K562 (cell line): ENCODE measurements around the gene KCTD16. TPM values are rescaled to one million over a fixed set of nuclear protein-coding genes. Genes with fewer than 3 reads are reported as not detected.

Experiments
- ATAC-seq: fragments of 200-7000 bp; cut with Tn5 transposase; 3 replicates; pipeline ENCODE4 v1.9.1; 2020; ENCODE audit warnings: moderate library complexity
- BruUV-seq: library from RNA; stranded (reverse); fragments of 400-500 nt; replicated peaks from 2 replicates; lab custom pipeline; 2021; lab: Mats Ljungman, UMichigan
- CTCF ChIA-PET: fragments of 300-600 bp; formaldehyde crosslinking; extraction: SDS; loops from one replicate; lab custom pipeline; 2021; ENCODE audit warnings: low intra/inter-chr PET ratio; lab: Yijun Ruan, JAX
- POLR2A ChIA-PET: fragments of 300-600, 350-650 bp; sonication (Branson Sonifier 250); formaldehyde crosslinking; extraction: SDS; loops from one replicate; lab custom pipeline; 2021; ENCODE audit warnings: antibody characterized with exemption, inconsistent platforms; lab: Yijun Ruan, JAX
- DNase-seq, 4 experiments: peaks; one replicate each; pipeline versions ENCODE4 v3.0.0 to v3.0.0-alpha.2; 2011 to 2018; ENCODE audit warnings: low spot score in 3 of 4, mixed read lengths in 3 of 4; ENCODE audit errors: extremely low read depth in 1 of 4
- FAIRE-seq: peaks from 2 replicates; lab custom pipeline; 2011; peaks lifted over from hg19 to GRCh38; lab: Jason Lieb, UNC
- H2AFZ ChIP-seq: 2 replicates; pipeline ENCODE4 v1.6.0; 2011; ENCODE audit warnings: low read depth, low read length, control low read depth, inconsistent platforms
- H3K27ac ChIP-seq: fragments of 200-600 bp; 3 replicates; pipeline ENCODE4 v1.8.0; 2011; ENCODE audit warnings: low read depth, mild to moderate bottlenecking, control low read depth, inconsistent platforms, low read length, moderate library complexity, mixed read lengths; ENCODE audit errors: extremely low read depth
- H3K27me3 ChIP-seq, 2 experiments: fragments of 300-600 bp in 1 of 2; 2 replicates in 1 of 2; 3 replicates in 1 of 2; pipeline versions ENCODE4 v1.6.0 to v1.8.0; 2011; ENCODE audit warnings: inconsistent platforms in 2 of 2, low read length in 2 of 2, mild to moderate bottlenecking in 1 of 2, mixed read lengths in 1 of 2, moderate library complexity in 1 of 2; ENCODE audit not compliant: control insufficient read depth in 2 of 2, insufficient read depth in 2 of 2
- H3K36me3 ChIP-seq: fragments of 300-600 bp; 3 replicates; pipeline ENCODE4 v1.8.0; 2011; ENCODE audit warnings: mild to moderate bottlenecking, low read length, inconsistent platforms; ENCODE audit not compliant: control insufficient read depth, insufficient read depth
- H3K4me1 ChIP-seq, 2 experiments: fragments of 200-600 bp in 1 of 2; replicated peaks in 1 of 2; 2 replicates in 1 of 2; 3 replicates in 1 of 2; pipeline versions ENCODE4 v1.5.1 to v1.8.0; 2011; ENCODE audit warnings: inconsistent platforms in 2 of 2, low read length in 2 of 2, mild to moderate bottlenecking in 1 of 2, mixed read lengths in 1 of 2, moderate library complexity in 1 of 2; ENCODE audit not compliant: control insufficient read depth in 2 of 2, insufficient read depth in 2 of 2
- H3K4me2 ChIP-seq: 2 replicates; pipeline ENCODE4 v1.6.1; 2011; ENCODE audit warnings: low read length, control low read depth, inconsistent platforms, mixed read lengths; ENCODE audit not compliant: insufficient read depth
- H3K4me3 ChIP-seq: fragments of 200-600 bp; sonication (generic), shearing (Covaris generic); 2 replicates; pipeline ENCODE4 v1.5.1; 2016; ENCODE audit warnings: control low read depth, inconsistent platforms
- H3K79me2 ChIP-seq: fragments of 200-600 bp; 3 replicates; pipeline ENCODE4 v1.8.0; 2011; ENCODE audit warnings: low read length, inconsistent platforms; ENCODE audit not compliant: control insufficient read depth, insufficient read depth
- H3K9ac ChIP-seq, 2 experiments: 2 replicates each; pipeline versions ENCODE4 v1.6.0 to v1.6.1; 2011; ENCODE audit warnings: low read depth in 2 of 2, low read length in 2 of 2, control low read depth in 1 of 2, inconsistent platforms in 1 of 2, mild to moderate bottlenecking in 1 of 2, mixed read lengths in 1 of 2; ENCODE audit not compliant: insufficient read depth in 1 of 2
- H3K9me1 ChIP-seq: one replicate; pipeline ENCODE4 v1.6.0; 2011; ENCODE audit warnings: inconsistent platforms, mild to moderate bottlenecking, low read length, moderate library complexity; ENCODE audit not compliant: control insufficient read depth, insufficient read depth
- H3K9me3 ChIP-seq: replicated peaks from 2 replicates; pipeline ENCODE4 v1.5.1; 2011; ENCODE audit warnings: low read depth, low read length, inconsistent platforms; ENCODE audit not compliant: control insufficient read depth, insufficient read depth
- H4K20me1 ChIP-seq: replicated peaks from 2 replicates; pipeline ENCODE4 v1.6.1; 2011; ENCODE audit warnings: low read length, inconsistent platforms, mixed read lengths; ENCODE audit not compliant: control insufficient read depth, insufficient read depth
- ARID2 ChIP-seq: fragments of 450-650 bp; IDR thresholded peaks from 2 replicates; pipeline ENCODE4 v1.6.1; 2017; ENCODE audit warnings: antibody characterized with exemption, mild to moderate bottlenecking
- BRCA1 ChIP-seq, 2 experiments: fragments of 450-650 bp in 1 of 2; sonication (generic) in 1 of 2; formaldehyde crosslinking in 1 of 2; IDR thresholded peaks; 2 replicates each; pipeline versions ENCODE4 v1.5.0 to v1.6.1; 2017 to 2020; ENCODE audit warnings: mild to moderate bottlenecking in 1 of 2, missing genetic modification reagents in 1 of 2
- GABPB2 ChIP-seq: fragments of 250-450 bp; sonication (Bioruptor Pico); conservative IDR thresholded peaks from 2 replicates; pipeline ENCODE4 v1.5.1; 2021; ENCODE audit warnings: mild to moderate bottlenecking
- KLF1 ChIP-seq: fragments of 450-650 bp; IDR thresholded peaks from 2 replicates; pipeline ENCODE4 v1.6.1; 2016; ENCODE audit warnings: missing genetic modification characterization, missing compliant biosample characterization
- NCOR1 ChIP-seq: fragments of 450-650 bp; IDR thresholded peaks from 2 replicates; pipeline ENCODE4 v1.6.1; 2016; ENCODE audit warnings: mild to moderate bottlenecking, moderate library complexity
- NFIC ChIP-seq: fragments of 450-650 bp; IDR thresholded peaks from 2 replicates; pipeline ENCODE4 v1.6.1; 2017; ENCODE audit warnings: mild to moderate bottlenecking, inconsistent platforms
- PHF20 ChIP-seq: fragments of 450-650 bp; IDR thresholded peaks from 2 replicates; pipeline ENCODE4 v1.6.1; 2018; ENCODE audit not compliant: partially characterized antibody
- PHF8 ChIP-seq: fragments of 200-600 bp; sonication (generic); IDR thresholded peaks from 2 replicates; pipeline ENCODE4 v1.6.1; 2012; ENCODE audit warnings: mixed run types, mild to moderate bottlenecking, inconsistent platforms, low read length, moderate library complexity, borderline replicate concordance
- PREB ChIP-seq: sonication (generic); formaldehyde crosslinking; IDR thresholded peaks from 2 replicates; pipeline ENCODE4 v1.8.1; 2023; ENCODE audit warnings: mild to moderate bottlenecking, missing genetic modification reagents
- RNF2 ChIP-seq: sonication (generic); IDR thresholded peaks from 2 replicates; pipeline ENCODE4 v1.6.1; 2016
- ZBTB8A ChIP-seq: fragments of 450-650 bp; IDR thresholded peaks from 2 replicates; pipeline ENCODE4 v1.6.1; 2018; ENCODE audit warnings: mild to moderate bottlenecking, moderate library complexity; ENCODE audit not compliant: partially characterized antibody
- ZFP1 ChIP-seq: fragments of 450-650 bp; formaldehyde crosslinking; IDR thresholded peaks from 2 replicates; pipeline ENCODE4 v1.4.0; 2020; ENCODE audit warnings: mild to moderate bottlenecking, mixed read lengths
- in situ Hi-C: fragments of 300-500 bp; cut with MboI; formaldehyde crosslinking; loops from 4 replicates; pipeline ENCODE4 v1.15.0; 2018; ENCODE audit warnings: inconsistent platforms, mixed read lengths
- intact Hi-C: fragments of 100-400 bp; cut with micrococcal nuclease; formaldehyde crosslinking; loops from 2 replicates; pipeline ENCODE4 v1.14.2; 2022
- polyA plus RNA-seq, 8 experiments: library from polyadenylated mRNA; depleted of rRNA in 4 of 8; stranded (reverse) in 5 of 8; unstranded in 3 of 8; fragments of >200 nt; fragmentation: Nextera tagmentation in 2 of 8; fragmentation: Illumina TruSeq in 1 of 8; extraction: Ambion mirVana in 2 of 8; extraction: Trizol in 1 of 8; gene quantifications; 2 replicates each; pipeline versions ENCODE4 v1.2.1 to v1.2.3, GENCODE V29; 2011 to 2014; ENCODE audit warnings: inconsistent platforms in 1 of 8, missing spikeins in 1 of 8
- total RNA-seq, 7 experiments: library from RNA; depleted of rRNA in 6 of 7; stranded (reverse); fragments of >200 nt in 6 of 7; fragmentation: Illumina TruSeq in 2 of 7; extraction: Trizol in 2 of 7; gene quantifications; 2 replicates each; pipeline versions ENCODE4 v1.2.1 to v1.2.3, GENCODE V29; 2011 to 2021; ENCODE audit warnings: low replicate concordance in 1 of 7
- TF ChIP-seq, protein P1 (sequence below): sonication (generic); formaldehyde crosslinking; IDR thresholded peaks from 2 replicates; pipeline ENCODE4 v1.8.0; 2023; ENCODE audit warnings: mild to moderate bottlenecking, missing genetic modification reagents
- TF ChIP-seq, protein P2 (sequence below): fragments of 450-650 bp; formaldehyde crosslinking; IDR thresholded peaks from 2 replicates; pipeline ENCODE4 v1.4.0; 2022; ENCODE audit warnings: missing genetic modification characterization
- TF ChIP-seq, protein P3 (sequence below), 2 experiments: fragments of 450-650 bp; IDR thresholded peaks; 2 replicates each; pipeline ENCODE4 v1.6.1; 2016
- TF ChIP-seq, protein P4 (sequence below): fragments of 450-650 bp; formaldehyde crosslinking; IDR thresholded peaks from 2 replicates; pipeline ENCODE4 v1.4.0; 2022; ENCODE audit warnings: mild to moderate bottlenecking, moderate library complexity

KCTD16 gene
- total and polyA plus RNA-seq, 9 of the 15 experiments (the other 6 are each of a cell fraction or from before 2014, with no cell fraction given): 0.04 TPM; not detected in 8

DNA sequence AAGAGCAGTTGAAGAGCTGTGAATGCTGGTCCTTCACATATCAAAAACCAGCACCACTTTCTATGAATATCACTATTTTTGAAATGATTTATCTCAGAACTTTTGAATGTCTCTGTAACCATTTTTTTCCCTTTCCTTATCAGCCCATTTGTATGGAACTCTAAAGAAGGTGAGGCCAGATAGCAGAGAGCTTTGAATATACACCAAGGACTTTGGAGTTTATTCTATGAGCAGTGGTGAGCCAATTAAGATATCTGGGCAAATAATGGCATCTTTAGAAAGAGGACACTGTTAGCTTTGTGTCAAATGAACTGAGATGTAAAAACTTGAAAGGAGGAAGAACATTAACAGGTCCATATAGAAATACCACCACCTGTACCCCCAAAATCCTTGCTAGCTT lies 22.0 kb downstream of the KCTD16 start:
- no peaks in the 10 kb centered on the region for H3K9me1 ChIP-seq
- FAIRE-seq: no peak
- no peak for DNase-seq
- no peaks in the 10 kb centered on the region for H4K20me1 ChIP-seq
- H3K4me3 ChIP-seq: no peak overlapping the region
- H3K79me2 ChIP-seq: no peaks in the 10 kb centered on the region
- ChIA-PET CTCF (interaction anchor here (0.6 kb wide), 1 partner anchor 1330 kb away, joined by 4 read pairs; no protein-coding TSS in a partner anchor), POLR2A (no interaction called here)
- H3K4me1 ChIP-seq: no peaks in the 10 kb centered on the region
- in situ Hi-C loops: no loop called here
- no peak overlapping the region for H3K4me2 ChIP-seq
- 0 out of 5 replicates have a peak, but pooled peaks cover 0 to 3% of the 10 kb centered on the region in 2 experiments for H3K27me3 ChIP-seq
- no TSS peak for BruUV-seq
- H3K36me3 ChIP-seq: no peaks in the 10 kb centered on the region
- H3K27ac ChIP-seq: no peak overlapping the region
- H2AFZ ChIP-seq: no peak overlapping the region
- H3K9ac ChIP-seq: no peak overlapping the region
- no peaks in the 10 kb centered on the region for H3K9me3 ChIP-seq
- intact Hi-C loops: no loop called here
- ATAC-seq: no peak
- TF ChIP-seq, protein P1, sequence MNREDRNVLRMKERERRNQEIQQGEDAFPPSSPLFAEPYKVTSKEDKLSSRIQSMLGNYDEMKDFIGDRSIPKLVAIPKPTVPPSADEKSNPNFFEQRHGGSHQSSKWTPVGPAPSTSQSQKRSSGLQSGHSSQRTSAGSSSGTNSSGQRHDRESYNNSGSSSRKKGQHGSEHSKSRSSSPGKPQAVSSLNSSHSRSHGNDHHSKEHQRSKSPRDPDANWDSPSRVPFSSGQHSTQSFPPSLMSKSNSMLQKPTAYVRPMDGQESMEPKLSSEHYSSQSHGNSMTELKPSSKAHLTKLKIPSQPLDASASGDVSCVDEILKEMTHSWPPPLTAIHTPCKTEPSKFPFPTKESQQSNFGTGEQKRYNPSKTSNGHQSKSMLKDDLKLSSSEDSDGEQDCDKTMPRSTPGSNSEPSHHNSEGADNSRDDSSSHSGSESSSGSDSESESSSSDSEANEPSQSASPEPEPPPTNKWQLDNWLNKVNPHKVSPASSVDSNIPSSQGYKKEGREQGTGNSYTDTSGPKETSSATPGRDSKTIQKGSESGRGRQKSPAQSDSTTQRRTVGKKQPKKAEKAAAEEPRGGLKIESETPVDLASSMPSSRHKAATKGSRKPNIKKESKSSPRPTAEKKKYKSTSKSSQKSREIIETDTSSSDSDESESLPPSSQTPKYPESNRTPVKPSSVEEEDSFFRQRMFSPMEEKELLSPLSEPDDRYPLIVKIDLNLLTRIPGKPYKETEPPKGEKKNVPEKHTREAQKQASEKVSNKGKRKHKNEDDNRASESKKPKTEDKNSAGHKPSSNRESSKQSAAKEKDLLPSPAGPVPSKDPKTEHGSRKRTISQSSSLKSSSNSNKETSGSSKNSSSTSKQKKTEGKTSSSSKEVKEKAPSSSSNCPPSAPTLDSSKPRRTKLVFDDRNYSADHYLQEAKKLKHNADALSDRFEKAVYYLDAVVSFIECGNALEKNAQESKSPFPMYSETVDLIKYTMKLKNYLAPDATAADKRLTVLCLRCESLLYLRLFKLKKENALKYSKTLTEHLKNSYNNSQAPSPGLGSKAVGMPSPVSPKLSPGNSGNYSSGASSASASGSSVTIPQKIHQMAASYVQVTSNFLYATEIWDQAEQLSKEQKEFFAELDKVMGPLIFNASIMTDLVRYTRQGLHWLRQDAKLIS (CRISPR knock-in tag): no peak
- no peak for TF ChIP-seq ZFP1 (CRISPR knock-in tag)
- no peak for TF ChIP-seq PREB (CRISPR knock-in tag)
- TF ChIP-seq, protein P2, sequence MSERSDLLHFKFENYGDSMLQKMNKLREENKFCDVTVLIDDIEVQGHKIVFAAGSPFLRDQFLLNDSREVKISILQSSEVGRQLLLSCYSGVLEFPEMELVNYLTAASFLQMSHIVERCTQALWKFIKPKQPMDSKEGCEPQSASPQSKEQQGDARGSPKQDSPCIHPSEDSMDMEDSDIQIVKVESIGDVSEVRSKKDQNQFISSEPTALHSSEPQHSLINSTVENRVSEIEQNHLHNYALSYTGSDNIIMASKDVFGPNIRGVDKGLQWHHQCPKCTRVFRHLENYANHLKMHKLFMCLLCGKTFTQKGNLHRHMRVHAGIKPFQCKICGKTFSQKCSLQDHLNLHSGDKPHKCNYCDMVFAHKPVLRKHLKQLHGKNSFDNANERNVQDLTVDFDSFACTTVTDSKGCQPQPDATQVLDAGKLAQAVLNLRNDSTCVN: no peak
- no peak for TF ChIP-seq PHF8
- TF ChIP-seq NFIC: no peak
- no peak for TF ChIP-seq BRCA1 (IDR thresholded peaks at IDR 0.05)
- no peak for TF ChIP-seq BRCA1 (CRISPR knock-in tag; IDR thresholded peaks at IDR 0.05)
- TF ChIP-seq ARID2: no peak
- TF ChIP-seq KLF1: no peak
- TF ChIP-seq ZBTB8A: no peak
- no peak for TF ChIP-seq NCOR1
- TF ChIP-seq, protein P3, sequence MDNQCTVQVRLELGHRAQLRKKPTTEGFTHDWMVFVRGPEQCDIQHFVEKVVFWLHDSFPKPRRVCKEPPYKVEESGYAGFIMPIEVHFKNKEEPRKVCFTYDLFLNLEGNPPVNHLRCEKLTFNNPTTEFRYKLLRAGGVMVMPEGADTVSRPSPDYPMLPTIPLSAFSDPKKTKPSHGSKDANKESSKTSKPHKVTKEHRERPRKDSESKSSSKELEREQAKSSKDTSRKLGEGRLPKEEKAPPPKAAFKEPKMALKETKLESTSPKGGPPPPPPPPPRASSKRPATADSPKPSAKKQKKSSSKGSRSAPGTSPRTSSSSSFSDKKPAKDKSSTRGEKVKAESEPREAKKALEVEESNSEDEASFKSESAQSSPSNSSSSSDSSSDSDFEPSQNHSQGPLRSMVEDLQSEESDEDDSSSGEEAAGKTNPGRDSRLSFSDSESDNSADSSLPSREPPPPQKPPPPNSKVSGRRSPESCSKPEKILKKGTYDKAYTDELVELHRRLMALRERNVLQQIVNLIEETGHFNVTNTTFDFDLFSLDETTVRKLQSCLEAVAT (IDR thresholded peaks at IDR 0.05): no peak
- no peak for TF ChIP-seq RNF2
- no peak for TF ChIP-seq PHF20
- TF ChIP-seq, protein P4, sequence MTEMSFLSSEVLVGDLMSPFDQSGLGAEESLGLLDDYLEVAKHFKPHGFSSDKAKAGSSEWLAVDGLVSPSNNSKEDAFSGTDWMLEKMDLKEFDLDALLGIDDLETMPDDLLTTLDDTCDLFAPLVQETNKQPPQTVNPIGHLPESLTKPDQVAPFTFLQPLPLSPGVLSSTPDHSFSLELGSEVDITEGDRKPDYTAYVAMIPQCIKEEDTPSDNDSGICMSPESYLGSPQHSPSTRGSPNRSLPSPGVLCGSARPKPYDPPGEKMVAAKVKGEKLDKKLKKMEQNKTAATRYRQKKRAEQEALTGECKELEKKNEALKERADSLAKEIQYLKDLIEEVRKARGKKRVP (CRISPR knock-in tag): no peak
- TF ChIP-seq GABPB2: no peak
